GM13977 (cell line): ENCODE results near the gene LY86.

Experiments
- DNase-seq: peaks from one replicate; pipeline ENCODE4 v3.0.0; 2012; ENCODE audit warnings: low spot score
- CTCF ChIP-seq: IDR thresholded peaks from 2 replicates; pipeline ENCODE4 v1.5.1; 2012; ENCODE audit warnings: mild to moderate bottlenecking, control low read depth; ENCODE audit not compliant: insufficient read depth; ENCODE audit errors: extremely low read depth, missing control alignments
- in situ Hi-C: fragments of 300-500 bp; cut with MboI; formaldehyde crosslinking; loops from one replicate; pipeline ENCODE4 v1.12.0; 2022; ENCODE audit warnings: low sequenced_read_pairs, low pct_unique_long_range_greater_than_20kb, mixed read lengths, inconsistent platforms; ENCODE audit not compliant: unreplicated experiment

The LY86 gene

GRCh38 chr6:6569096-6569810 lies 19.3 kb upstream of the LY86 start:
- no peak for DNase-seq
- no peak for TF ChIP-seq CTCF
- in situ Hi-C loops = no loop called here

DNA sequence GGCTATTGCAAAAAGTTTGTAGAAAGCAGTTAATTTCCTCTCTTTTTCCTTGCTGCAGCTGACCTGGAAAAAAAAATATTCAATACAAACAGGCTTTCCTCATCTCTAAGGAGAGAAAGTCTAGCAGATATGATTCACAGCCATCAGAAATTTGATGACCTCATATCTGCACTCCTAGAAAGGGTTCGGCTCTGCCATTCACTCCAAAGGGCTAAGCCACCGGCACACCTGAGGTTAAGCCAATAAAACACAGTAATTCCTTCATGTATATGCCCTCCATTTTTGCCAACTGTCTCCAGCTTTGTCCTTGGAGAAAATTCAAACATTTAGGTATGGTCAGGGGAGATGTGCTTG lies 18.7 kb upstream of the LY86 start:
- TF ChIP-seq CTCF = no peak
- DNase-seq = no peak
- in situ Hi-C loops = no loop called here

- in situ Hi-C loops = no loop called here
- DNase-seq = no peak
- no peak for TF ChIP-seq CTCF
These were observed 17.4 kb upstream of the LY86 start for GRCh38 chr6:6570929-6571671.

DNA sequence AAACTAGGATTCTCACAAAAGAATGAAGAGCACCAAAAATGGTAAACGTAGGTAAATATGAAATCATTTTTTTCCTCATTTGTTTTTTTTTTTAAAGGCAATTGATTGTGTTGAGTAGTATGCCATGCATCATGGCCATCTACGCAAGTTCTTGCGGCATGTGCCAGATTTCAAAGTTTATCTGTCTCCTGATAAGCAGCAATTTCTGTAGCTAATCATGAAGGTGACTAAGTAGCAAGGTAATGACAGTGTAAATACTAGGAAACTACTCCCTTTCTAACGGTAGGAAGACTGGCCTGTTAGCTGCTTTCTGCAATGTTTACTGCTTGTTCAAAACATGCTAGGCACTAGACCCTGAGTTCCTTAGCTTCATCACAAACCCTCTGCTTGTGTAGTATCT lies 13.4 kb upstream of the LY86 start:
- in situ Hi-C loops = no loop called here
- no peak for TF ChIP-seq CTCF

GRCh38 chr6:6577735-6578134 lies 10.8 kb upstream of the LY86 start:
- no peak for DNase-seq
- in situ Hi-C loops = no loop called here
- TF ChIP-seq CTCF = no peak

More for the DNA sequence above, 13.4 kb upstream of the LY86 start:
- no peak for DNase-seq

DNA sequence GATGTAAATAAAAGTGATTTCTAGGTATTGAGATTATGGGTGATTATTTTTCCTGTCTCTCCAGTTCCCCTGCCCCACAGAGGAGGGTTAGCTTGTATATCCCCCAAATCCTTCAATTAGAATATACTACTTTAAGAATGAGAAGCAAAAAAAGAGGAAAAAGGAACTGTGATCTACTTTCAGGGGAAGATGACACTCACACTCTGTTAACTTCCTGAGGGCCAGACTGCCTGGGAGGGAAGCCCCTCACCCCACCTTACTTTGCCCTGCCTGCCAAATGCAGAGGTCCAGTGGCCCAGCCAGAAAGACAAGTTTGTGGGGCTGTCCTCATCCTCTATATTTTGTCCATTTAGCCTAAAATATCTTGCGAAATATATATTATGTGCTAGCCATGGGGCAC lies 9.2 kb upstream of the LY86 start:
- DNase-seq = no peak
- in situ Hi-C loops = no loop called here
- no peak for TF ChIP-seq CTCF
